ENCODE data around the gene MPPE1. TPM values are rescaled to one million over a fixed set of nuclear protein-coding genes. Genes with fewer than 3 reads are reported as not detected.

Gene MPPE1
- total RNA-seq, 1 donor from 2014 or later, result 24.6 TPM

- no peaks in the 10 kb centered on the region for H3K36me3 ChIP-seq
- DNase-seq (ENCODE audit: extremely low spot score in 2 of 2), result no peak
- TF ChIP-seq POLR2A (IDR thresholded peaks at IDR 0.05) (no peak), POLR2AphosphoS5 (IDR thresholded peaks at IDR 0.05; ENCODE audit: insufficient read depth in 1 of 2, low read depth in 1 of 2) (no peak), CTCF (IDR thresholded peaks at IDR 0.05) (no peak)
- H3K9me3 ChIP-seq, result no peaks in the 10 kb centered on the region
- no peaks in the 10 kb centered on the region for H3K4me1 ChIP-seq
- H3K4me3 ChIP-seq, result no peak overlapping the region
- intact Hi-C loops (cut with DNase I), result no loop called here
- H3K27me3 ChIP-seq, result no peaks in the 10 kb centered on the region
- no peak overlapping the region for H3K27ac ChIP-seq
Measured at GRCh38 chr18:11845654-11846053, 62.5 kb downstream of the MPPE1 start.

GRCh38 chr18:11844436-11844835 is 63.7 kb downstream of the MPPE1 start:
- intact Hi-C loops (cut with DNase I), result no loop called here
- no peak for DNase-seq (ENCODE audit: extremely low spot score in 2 of 2)
- no peaks in the 10 kb centered on the region for H3K36me3 ChIP-seq
- no peaks in the 10 kb centered on the region for H3K4me1 ChIP-seq
- H3K9me3 ChIP-seq, result no peaks in the 10 kb centered on the region
- H3K27ac ChIP-seq, result no peak overlapping the region
- H3K4me3 ChIP-seq, result no peak overlapping the region
- no peak for TF ChIP-seq POLR2AphosphoS5 (IDR thresholded peaks at IDR 0.05; ENCODE audit: insufficient read depth in 1 of 2, low read depth in 1 of 2)
- TF ChIP-seq POLR2A (IDR thresholded peaks at IDR 0.05), result no peak
- no peak for TF ChIP-seq CTCF (IDR thresholded peaks at IDR 0.05)
- H3K27me3 ChIP-seq, result no peaks in the 10 kb centered on the region

GRCh38 chr18:11842562-11842961 is 65.6 kb downstream of the MPPE1 start:
- no peak for DNase-seq (ENCODE audit: extremely low spot score in 2 of 2)
- intact Hi-C loops (cut with DNase I), result no loop called here
- no peaks in the 10 kb centered on the region for H3K4me1 ChIP-seq
- no peak overlapping the region for H3K27ac ChIP-seq
- TF ChIP-seq CTCF (IDR thresholded peaks at IDR 0.05) (no peak), POLR2A (IDR thresholded peaks at IDR 0.05) (no peak), POLR2AphosphoS5 (IDR thresholded peaks at IDR 0.05; ENCODE audit: insufficient read depth in 1 of 2, low read depth in 1 of 2) (no peak)
- no peaks in the 10 kb centered on the region for H3K9me3 ChIP-seq
- no peaks in the 10 kb centered on the region for H3K36me3 ChIP-seq
- H3K4me3 ChIP-seq, result no peak overlapping the region
- H3K27me3 ChIP-seq, result no peaks in the 10 kb centered on the region

GRCh38 chr18:11840493-11840892 is 67.6 kb downstream of the MPPE1 start:
- H3K27ac ChIP-seq, result no peak overlapping the region
- H3K4me1 ChIP-seq, result no peaks in the 10 kb centered on the region
- no peak for TF ChIP-seq POLR2AphosphoS5 (IDR thresholded peaks at IDR 0.05; ENCODE audit: insufficient read depth in 1 of 2, low read depth in 1 of 2)
- no peak for TF ChIP-seq CTCF (IDR thresholded peaks at IDR 0.05)
- no peak for TF ChIP-seq POLR2A (IDR thresholded peaks at IDR 0.05)
- no peak overlapping the region for H3K4me3 ChIP-seq
- H3K36me3 ChIP-seq, result no peaks in the 10 kb centered on the region
- DNase-seq (ENCODE audit: extremely low spot score in 2 of 2), result no peak
- no peaks in the 10 kb centered on the region for H3K27me3 ChIP-seq
- H3K9me3 ChIP-seq, result no peaks in the 10 kb centered on the region
- intact Hi-C loops (cut with DNase I), result no loop called here

- H3K27me3 ChIP-seq, result no peaks in the 10 kb centered on the region
- DNase-seq (ENCODE audit: extremely low spot score in 2 of 2), result no peak
- no peaks in the 10 kb centered on the region for H3K9me3 ChIP-seq
- intact Hi-C loops (cut with DNase I), result no loop called here
- no peak overlapping the region for H3K27ac ChIP-seq
- no peaks in the 10 kb centered on the region for H3K4me1 ChIP-seq
- no peaks in the 10 kb centered on the region for H3K36me3 ChIP-seq
- TF ChIP-seq POLR2A (IDR thresholded peaks at IDR 0.05), result no peak
- TF ChIP-seq POLR2AphosphoS5 (IDR thresholded peaks at IDR 0.05; ENCODE audit: insufficient read depth in 1 of 2, low read depth in 1 of 2), result no peak
- TF ChIP-seq CTCF (IDR thresholded peaks at IDR 0.05), result no peak
- no peak overlapping the region for H3K4me3 ChIP-seq
Measured at GRCh38 chr18:11839556-11839955, 68.6 kb downstream of the MPPE1 start.

All from vagina (tissue), 2 donors.